Measurements from ENCODE around the gene TTC3.
"Not testable (repeated sequence)": the region's sequence is repeated elsewhere in the genome, so short reads cannot be mapped to it uniquely, and the experiment has no call there.

TTC3 gene

DNA sequence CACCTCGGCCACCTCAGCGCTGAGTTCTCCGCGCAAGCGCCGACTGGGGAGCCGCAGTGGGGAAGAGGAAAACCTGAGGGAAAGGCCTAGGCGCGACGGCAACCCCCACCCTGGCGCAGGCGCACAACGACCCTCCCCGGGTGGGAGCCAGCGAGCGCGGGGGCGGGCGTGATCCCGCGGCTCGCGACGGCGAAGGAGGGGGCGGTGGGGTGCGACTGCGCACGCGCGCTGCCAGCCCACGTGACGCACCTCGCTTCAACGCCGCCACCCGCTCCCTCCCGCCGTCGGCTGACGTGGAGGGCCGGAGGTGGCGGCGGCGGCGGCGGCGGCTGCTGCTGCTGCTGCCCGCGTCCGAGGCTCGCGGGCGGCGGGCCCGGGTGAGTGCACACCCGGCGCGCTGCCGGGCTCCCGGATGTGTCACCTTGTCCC, at the start of gene TTC3, which contains the start of gene PIGP:
Gene TTC3, plus strand, starts transcription at position 267 of the 429 bp plus-strand sequence. CDS start 14,004 bp downstream, outside the sequence.
Gene PIGP, minus strand, starts transcription at position 84 of the 429 bp plus-strand sequence. CDS start 556 bp downstream, outside the sequence.
- peak; percentile 91 to 93 for DNase-seq (ENCODE audit: low read depth in 2 of 2, low spot score in 1 of 2)

GRCh38 chr21:37026499-37026898, 46.6 kb upstream of the TTC3 start:
- no peak for DNase-seq (ENCODE audit: low read depth in 2 of 2, low spot score in 1 of 2)

DNA sequence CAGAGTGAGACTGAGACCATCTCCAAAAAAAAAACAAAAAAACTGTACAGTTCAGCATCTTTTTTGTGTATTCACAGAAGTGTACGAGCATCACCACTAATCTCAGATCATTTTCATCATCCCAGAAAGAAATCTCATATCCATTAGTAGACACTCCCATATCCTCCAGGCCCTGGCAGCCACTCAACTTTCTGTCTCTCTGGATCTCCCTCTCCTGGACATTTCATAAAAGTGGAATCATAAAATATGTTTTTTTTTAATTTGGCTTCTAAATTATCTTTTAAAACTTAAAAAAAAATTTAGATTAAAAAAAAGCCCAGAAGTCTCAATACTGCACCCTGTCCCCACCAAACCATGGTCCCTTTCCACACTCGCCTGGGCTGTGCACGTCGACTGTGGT, 44.5 kb upstream of the TTC3 start:
- DNase-seq (ENCODE audit: low read depth in 2 of 2, low spot score in 1 of 2): no peak

GRCh38 chr21:37030864-37031263, 42.2 kb upstream of the TTC3 start:
- no peak for DNase-seq (ENCODE audit: low read depth in 2 of 2, low spot score in 1 of 2)

GRCh38 chr21:37032293-37032692, 40.8 kb upstream of the TTC3 start:
- DNase-seq (ENCODE audit: low read depth in 2 of 2, low spot score in 1 of 2): no peak

- DNase-seq (ENCODE audit: low read depth in 2 of 2, low spot score in 1 of 2): no peak
Measured at GRCh38 chr21:37032877-37033471, 40.1 kb upstream of the TTC3 start.

GRCh38 chr21:37034394-37034793, 38.7 kb upstream of the TTC3 start:
- DNase-seq (ENCODE audit: low read depth in 2 of 2, low spot score in 1 of 2): not testable (repeated sequence)

- DNase-seq (ENCODE audit: low read depth in 2 of 2, low spot score in 1 of 2): no peak
Measured at GRCh38 chr21:37036177-37036576, 36.9 kb upstream of the TTC3 start.

- no peak for DNase-seq (ENCODE audit: low read depth in 2 of 2, low spot score in 1 of 2)
Measured at GRCh38 chr21:37039411-37040075, 33.5 kb upstream of the TTC3 start.

DNA sequence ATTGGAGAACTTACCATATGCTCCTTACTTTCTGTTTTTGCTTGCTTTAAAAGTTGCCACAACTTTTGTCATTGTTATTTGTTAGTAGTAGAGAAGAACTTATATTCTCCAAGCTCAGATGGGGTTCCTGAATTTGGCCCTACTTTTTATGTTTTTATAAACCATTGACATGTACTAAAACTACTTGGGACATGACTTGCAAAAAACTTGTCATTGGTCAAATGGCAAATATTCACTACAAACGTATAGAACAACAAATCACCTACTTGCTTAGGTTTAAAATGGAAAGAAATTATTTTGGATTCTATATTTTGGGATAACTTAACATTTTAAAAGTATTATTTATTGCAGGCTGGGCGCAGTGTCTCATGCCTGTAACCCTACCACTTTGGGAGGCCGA, 32.8 kb upstream of the TTC3 start:
- no peak for DNase-seq (ENCODE audit: low read depth in 2 of 2, low spot score in 1 of 2)

GRCh38 chr21:37041706-37042271, 31.3 kb upstream of the TTC3 start:
- DNase-seq (ENCODE audit: low read depth in 2 of 2, low spot score in 1 of 2): no peak

- no peak for DNase-seq (ENCODE audit: low read depth in 2 of 2, low spot score in 1 of 2)
Measured at GRCh38 chr21:37043818-37044217, 29.2 kb upstream of the TTC3 start.

DNA sequence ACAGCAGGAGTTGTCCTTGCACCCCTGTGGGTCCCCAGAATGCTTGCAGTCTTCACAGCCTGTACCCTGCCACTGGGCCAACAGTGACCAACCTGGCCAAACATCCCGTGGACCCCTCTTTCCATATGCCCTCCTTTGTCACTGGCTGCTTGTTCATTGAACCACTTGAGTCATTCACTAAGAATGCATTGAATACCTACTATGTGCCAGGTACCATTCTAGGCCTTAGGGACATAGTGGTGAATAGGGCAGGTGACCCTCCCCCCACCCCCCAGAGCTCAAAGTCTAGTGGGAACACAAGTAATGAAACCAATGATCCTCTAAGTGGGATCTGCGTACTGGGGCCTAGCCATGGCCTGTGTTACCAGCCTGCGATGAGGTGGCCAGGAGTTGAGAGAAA, 28.4 kb upstream of the TTC3 start:
- no peak for DNase-seq (ENCODE audit: low read depth in 2 of 2, low spot score in 1 of 2)

GRCh38 chr21:37045149-37045548, 27.9 kb upstream of the TTC3 start:
- DNase-seq (ENCODE audit: low read depth in 2 of 2, low spot score in 1 of 2): no peak

GRCh38 chr21:37045556-37045955, 27.5 kb upstream of the TTC3 start:
- no peak for DNase-seq (ENCODE audit: low read depth in 2 of 2, low spot score in 1 of 2)

- DNase-seq (ENCODE audit: low read depth in 2 of 2, low spot score in 1 of 2): no peak
Measured at GRCh38 chr21:37047079-37047478, 26.0 kb upstream of the TTC3 start.

- not testable (repeated sequence) for DNase-seq (ENCODE audit: low read depth in 2 of 2, low spot score in 1 of 2)
Measured at GRCh38 chr21:37049741-37050140, 23.3 kb upstream of the TTC3 start.

- no peak for DNase-seq (ENCODE audit: low read depth in 2 of 2, low spot score in 1 of 2)
Measured at GRCh38 chr21:37055271-37055855, 17.7 kb upstream of the TTC3 start.

DNA sequence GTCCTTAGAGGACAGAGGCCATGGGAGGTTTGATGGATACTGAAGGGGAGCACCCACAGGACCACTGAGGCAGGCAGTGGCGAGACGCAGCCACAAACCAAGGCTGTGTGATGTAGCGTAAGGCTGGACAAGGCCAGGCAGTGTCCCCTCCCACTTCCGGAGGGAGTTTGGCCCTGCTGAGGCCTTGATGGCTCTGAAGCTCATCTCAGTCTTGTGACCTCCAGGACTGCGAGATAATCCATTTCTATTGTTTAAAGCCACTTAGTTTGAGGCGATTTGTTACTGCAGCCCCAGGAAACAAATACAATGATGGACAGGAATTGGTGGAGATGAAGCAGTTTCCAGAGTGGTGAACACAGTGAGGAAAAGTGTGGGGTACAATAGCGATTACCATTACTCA, 15.4 kb upstream of the TTC3 start:
- no peak for DNase-seq (ENCODE audit: low read depth in 2 of 2, low spot score in 1 of 2)

DNA sequence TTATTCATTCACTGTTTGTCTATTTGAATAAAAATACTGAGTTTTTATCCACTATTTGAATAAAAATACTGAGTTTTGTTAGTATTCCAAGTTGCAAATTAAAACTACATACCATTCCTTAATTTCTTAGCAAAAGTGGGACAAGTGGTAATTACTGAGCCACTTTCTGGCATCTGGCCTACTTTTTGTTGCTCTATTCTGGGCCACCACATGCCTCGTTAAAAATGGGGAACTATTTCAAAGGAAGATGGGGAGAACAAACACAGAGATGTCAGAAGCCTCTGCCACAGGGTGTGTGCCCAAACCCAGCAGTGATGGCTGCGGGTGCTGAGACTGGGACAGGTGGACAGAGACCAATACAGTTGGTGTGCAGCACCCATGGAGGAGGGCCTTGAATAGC, 14.8 kb upstream of the TTC3 start:
- DNase-seq (ENCODE audit: low read depth in 2 of 2, low spot score in 1 of 2): no peak

GRCh38 chr21:37059181-37059580, 13.9 kb upstream of the TTC3 start:
- DNase-seq (ENCODE audit: low read depth in 2 of 2, low spot score in 1 of 2): no peak

GRCh38 chr21:37060296-37060695, 12.8 kb upstream of the TTC3 start:
- no peak for DNase-seq (ENCODE audit: low read depth in 2 of 2, low spot score in 1 of 2)

All from stimulated activated CD8-positive, alpha-beta memory T cell treated with anti-CD3 and anti-CD28 coated beads, Interleukin-4, amount 100 ng/mL, for 1 hour (primary cell).